Smooth muscle cell (in vitro differentiated cells): ENCODE data around the gene TEAD2. TPM values are rescaled to one million over a fixed set of nuclear protein-coding genes. Genes with fewer than 3 reads are reported as not detected.

Source experiments
- DNase-seq: peaks from one replicate; lab custom pipeline; 2025; ENCODE audit not compliant: unreplicated experiment; lab: John Stamatoyannopoulos, UW
- H2AFZ ChIP-seq: fragments of 200-600 bp; sonication (generic); 2 replicates; pipeline ENCODE4 v1.6.0; 2016; ENCODE audit warnings: antibody characterized with exemption, low read depth, mild to moderate bottlenecking
- H3F3A ChIP-seq: fragments of 200-600 bp; sonication (generic); 2 replicates; pipeline ENCODE4 v1.6.0; 2017; ENCODE audit warnings: antibody characterized with exemption, low read depth
- H3K27ac ChIP-seq: fragments of 200-600 bp; sonication (generic); 2 replicates; pipeline ENCODE4 v1.5.1; 2016; ENCODE audit warnings: low read depth, mild to moderate bottlenecking
- H3K27me3 ChIP-seq: fragments of 200-600 bp; sonication (generic); 2 replicates; pipeline ENCODE4 v1.6.1; 2016; ENCODE audit warnings: low read depth, mild to moderate bottlenecking
- H3K36me3 ChIP-seq: fragments of 200-600 bp; sonication (generic); 2 replicates; pipeline ENCODE4 v1.5.1; 2016; ENCODE audit warnings: low read depth
- H3K4me1 ChIP-seq: fragments of 200-600 bp; sonication (generic); 2 replicates; pipeline ENCODE4 v1.5.1; 2016; ENCODE audit warnings: low read depth
- H3K4me2 ChIP-seq: fragments of 200-600 bp; sonication (generic); 2 replicates; pipeline ENCODE4 v1.6.0; 2016; ENCODE audit warnings: mild to moderate bottlenecking
- H3K4me3 ChIP-seq: fragments of 200-600 bp; sonication (generic); 2 replicates; pipeline ENCODE4 v1.5.1; 2016; ENCODE audit warnings: mild to moderate bottlenecking
- H3K79me2 ChIP-seq: fragments of 200-600 bp; sonication (generic); 2 replicates; pipeline ENCODE4 v1.6.0; 2016; ENCODE audit warnings: low read depth, mild to moderate bottlenecking
- H3K9ac ChIP-seq: fragments of 200-600 bp; sonication (generic); 2 replicates; pipeline ENCODE4 v1.6.0; 2016; ENCODE audit warnings: low read depth
- H3K9me3 ChIP-seq: fragments of 200-600 bp; sonication (generic); replicated peaks from 2 replicates; pipeline ENCODE4 v1.5.1; 2016; ENCODE audit warnings: low read depth
- H4K20me1 ChIP-seq: fragments of 200-600 bp; sonication (generic); 2 replicates; pipeline ENCODE4 v1.6.0; 2016; ENCODE audit warnings: low read depth
- WGBS: methylation state at CpG from one replicate; pipeline ENCODE4 v1.1.7; 2016; ENCODE audit warnings: low lambda C conversion rate; 5-methylcytosine and 5-hydroxymethylcytosine counted together
- polyA plus RNA-seq: library from polyadenylated mRNA; unstranded; fragments of >200 nt; fragmentation: Nextera tagmentation; extraction: Ambion mirVana; gene quantifications from 2 replicates; pipeline ENCODE4 v1.2.1, GENCODE V29; 2016
- total RNA-seq: library from RNA; depleted of rRNA; stranded (reverse); fragments of >200 nt; gene quantifications from 2 replicates; pipeline ENCODE4 v1.2.3, GENCODE V29; 2014
- TF ChIP-seq, protein P1 (sequence below): fragments of 200-600 bp; sonication (generic); IDR thresholded peaks from 2 replicates; pipeline ENCODE4 v1.5.1; 2017; ENCODE audit warnings: borderline replicate concordance, mild to moderate bottlenecking, antibody characterized with exemption; ENCODE audit not compliant: insufficient read depth, poor library complexity, severe bottlenecking

TEAD2 gene
- total and polyA plus RNA-seq, 2 experiments from 2014 or later, result 58.5 to 71.8 TPM

DNA sequence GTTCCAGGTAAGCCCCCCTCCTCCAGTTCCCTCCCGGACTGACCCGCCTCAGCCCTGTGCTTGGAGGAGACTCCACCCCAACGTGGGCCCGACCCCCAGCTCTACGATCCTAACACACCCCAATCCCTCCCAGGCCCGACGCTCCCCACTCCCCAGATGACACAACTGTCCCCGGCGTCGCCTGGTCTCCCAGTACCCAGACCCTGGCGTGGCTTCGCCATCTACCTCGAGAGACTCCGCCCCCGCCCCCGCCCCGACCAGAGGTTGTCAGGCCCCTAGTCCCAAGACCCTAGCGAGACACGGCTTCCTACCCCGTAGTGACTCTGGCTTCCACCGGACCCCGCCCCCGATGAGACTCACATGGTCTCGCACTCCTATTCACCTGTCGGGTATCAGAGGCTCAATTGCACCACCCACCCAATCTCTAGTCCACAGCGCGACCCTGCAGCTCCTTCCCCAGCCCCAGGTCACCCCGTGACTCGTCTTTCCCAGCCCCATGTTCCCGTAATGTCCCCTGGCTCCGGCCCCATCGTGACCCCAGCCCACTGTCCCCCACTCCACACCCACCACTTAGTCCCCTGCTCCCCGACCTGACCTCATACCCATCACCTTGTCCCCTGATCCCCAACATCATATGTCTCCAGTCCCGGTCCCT is 24.1 kb downstream of the TEAD2 start:
- Histone ChIP-seq H3K36me3 (no peaks in the 10 kb centered on the region), H3K4me1 (peaks cover 4% of the 10 kb centered on the region), H3K79me2 (no peaks in the 10 kb centered on the region), H3K4me3 (no peak overlapping the region), H4K20me1 (peaks cover 52% of the 10 kb centered on the region), H3K9ac (no peak overlapping the region), H2AFZ (no peak overlapping the region), H3K4me2 (peak overlapping the region; percentile 79), H3K9me3 (no peaks in the 10 kb centered on the region), H3K27ac (no peak overlapping the region), H3K27me3 (no peaks in the 10 kb centered on the region), H3F3A (peaks cover 4% of the 10 kb centered on the region)
- no peak for DNase-seq
- WGBS, result 18% methylated on average over 12 of the region's 34 CpGs
- TF ChIP-seq, protein P1, sequence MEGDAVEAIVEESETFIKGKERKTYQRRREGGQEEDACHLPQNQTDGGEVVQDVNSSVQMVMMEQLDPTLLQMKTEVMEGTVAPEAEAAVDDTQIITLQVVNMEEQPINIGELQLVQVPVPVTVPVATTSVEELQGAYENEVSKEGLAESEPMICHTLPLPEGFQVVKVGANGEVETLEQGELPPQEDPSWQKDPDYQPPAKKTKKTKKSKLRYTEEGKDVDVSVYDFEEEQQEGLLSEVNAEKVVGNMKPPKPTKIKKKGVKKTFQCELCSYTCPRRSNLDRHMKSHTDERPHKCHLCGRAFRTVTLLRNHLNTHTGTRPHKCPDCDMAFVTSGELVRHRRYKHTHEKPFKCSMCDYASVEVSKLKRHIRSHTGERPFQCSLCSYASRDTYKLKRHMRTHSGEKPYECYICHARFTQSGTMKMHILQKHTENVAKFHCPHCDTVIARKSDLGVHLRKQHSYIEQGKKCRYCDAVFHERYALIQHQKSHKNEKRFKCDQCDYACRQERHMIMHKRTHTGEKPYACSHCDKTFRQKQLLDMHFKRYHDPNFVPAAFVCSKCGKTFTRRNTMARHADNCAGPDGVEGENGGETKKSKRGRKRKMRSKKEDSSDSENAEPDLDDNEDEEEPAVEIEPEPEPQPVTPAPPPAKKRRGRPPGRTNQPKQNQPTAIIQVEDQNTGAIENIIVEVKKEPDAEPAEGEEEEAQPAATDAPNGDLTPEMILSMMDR, result no peak

DNA sequence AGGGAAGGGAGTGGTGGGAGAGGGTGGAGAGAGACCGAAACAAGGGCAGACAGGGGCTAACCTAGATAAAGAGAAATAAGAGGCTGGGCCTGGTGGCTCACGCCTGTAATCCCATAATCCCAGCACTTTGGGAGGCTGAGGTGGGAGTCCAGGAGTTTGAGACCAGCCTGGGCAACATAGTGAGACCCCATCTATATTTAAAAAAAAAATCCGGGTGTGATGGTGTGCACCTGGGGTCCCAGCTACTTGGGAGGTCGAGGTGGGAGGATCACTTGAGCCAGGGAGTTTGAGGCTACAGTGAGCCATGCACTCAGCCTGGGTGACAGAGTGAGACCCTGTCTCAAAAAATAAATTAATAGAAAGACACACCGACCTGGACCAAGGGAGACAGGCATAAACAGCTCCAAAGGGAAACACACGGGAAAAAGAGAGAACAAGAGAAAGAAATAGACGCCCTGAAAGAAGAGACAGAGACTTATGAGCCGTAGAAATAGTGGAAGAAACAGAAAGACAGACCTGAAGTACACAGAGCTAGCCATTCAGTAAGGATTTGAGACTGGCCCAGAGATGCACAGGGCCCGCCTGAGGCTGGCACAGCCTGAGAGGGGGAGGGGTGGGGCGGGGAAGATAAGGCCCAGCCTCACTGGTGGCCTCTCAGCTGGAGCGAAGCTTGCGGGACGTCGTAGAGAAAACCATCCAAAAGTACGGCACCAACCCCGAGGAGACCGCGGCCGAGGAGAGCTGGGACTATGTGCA is 24.8 kb downstream of the TEAD2 start:
- no peaks in the 10 kb centered on the region for H3F3A ChIP-seq
- no peak overlapping the region for H3K4me3 ChIP-seq
- H3K9ac ChIP-seq, result no peak overlapping the region
- H3K4me1 ChIP-seq, result peaks cover 4% of the 10 kb centered on the region
- no peaks in the 10 kb centered on the region for H3K36me3 ChIP-seq
- WGBS, result 72% methylated on average over 19 of the region's 19 CpGs
- no peak for DNase-seq
- H3K4me2 ChIP-seq, result no peak overlapping the region
- TF ChIP-seq, protein P1, result no peak
- H3K27me3 ChIP-seq, result no peaks in the 10 kb centered on the region
- H3K27ac ChIP-seq, result no peak overlapping the region
- peaks cover 46% of the 10 kb centered on the region for H4K20me1 ChIP-seq
- H2AFZ ChIP-seq, result no peak overlapping the region
- no peaks in the 10 kb centered on the region for H3K79me2 ChIP-seq
- no peaks in the 10 kb centered on the region for H3K9me3 ChIP-seq

DNA sequence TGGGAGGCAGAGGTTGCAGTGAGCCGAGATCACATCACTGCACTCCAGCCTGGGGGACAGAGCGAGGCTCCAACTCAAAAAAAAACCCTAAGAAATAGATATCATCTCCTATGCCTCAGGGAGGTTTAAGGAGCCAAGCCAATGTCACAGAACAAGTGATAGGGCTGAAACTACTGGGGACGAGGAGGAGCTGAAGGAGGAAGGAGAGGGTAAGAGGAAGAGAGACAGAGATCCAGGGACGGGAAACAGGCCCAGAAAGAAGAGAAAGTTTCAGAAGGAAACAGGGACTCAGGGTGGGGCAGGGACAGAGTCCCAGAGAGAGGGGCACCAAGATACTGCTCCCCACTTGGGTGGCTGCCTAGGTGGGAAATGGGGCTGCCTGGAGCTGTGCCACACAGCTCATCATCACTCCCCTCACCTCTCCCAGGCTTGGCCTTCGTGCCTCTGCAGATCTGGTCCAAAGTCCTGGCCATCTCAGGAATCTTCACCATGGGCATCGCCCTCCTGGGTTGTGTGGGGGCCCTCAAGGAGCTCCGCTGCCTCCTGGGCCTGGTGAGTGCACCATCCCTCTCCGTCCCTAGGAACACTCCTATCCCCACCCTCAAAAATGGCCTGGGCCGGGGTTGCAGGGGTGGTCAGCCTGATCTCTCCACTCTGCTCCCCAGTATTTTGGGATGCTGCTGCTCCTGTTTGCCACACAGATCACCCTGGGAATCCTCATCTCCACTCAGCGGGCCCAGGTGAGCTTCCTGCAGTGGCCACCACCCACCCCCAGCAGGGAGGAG is 25.5 kb downstream of the TEAD2 start:
- no peak overlapping the region for H3K4me2 ChIP-seq
- no peaks in the 10 kb centered on the region for H3K36me3 ChIP-seq
- peaks cover 38% of the 10 kb centered on the region for H4K20me1 ChIP-seq
- no peak for DNase-seq
- no peaks in the 10 kb centered on the region for H3K79me2 ChIP-seq
- no peaks in the 10 kb centered on the region for H3F3A ChIP-seq
- H3K27ac ChIP-seq, result no peak overlapping the region
- no peak overlapping the region for H3K9ac ChIP-seq
- no peaks in the 10 kb centered on the region for H3K27me3 ChIP-seq
- TF ChIP-seq, protein P1, result no peak
- no peak overlapping the region for H2AFZ ChIP-seq
- H3K4me3 ChIP-seq, result no peak overlapping the region
- peaks cover 4% of the 10 kb centered on the region for H3K4me1 ChIP-seq
- 91% methylated on average over 10 of the region's 10 CpGs for WGBS
- H3K9me3 ChIP-seq, result no peaks in the 10 kb centered on the region
